Mesothelial cell of epicardium (in vitro differentiated cells): ENCODE data around the gene IL1RAPL1. TPM values are rescaled to one million over a fixed set of nuclear protein-coding genes. Genes with fewer than 3 reads are reported as not detected.

Experiments
- DNase-seq, 2 experiments: peaks; one replicate each; pipeline ENCODE4 v3.0.0; 2021; ENCODE audit warnings: low spot score in 2 of 2; ENCODE audit not compliant: unreplicated experiment in 2 of 2
- H3K27ac Mint-ChIP-seq: 2 replicates; pipeline ENCODE4 v1.8.0; 2021; ENCODE audit warnings: mixed read lengths
- H3K27me3 Mint-ChIP-seq: 2 replicates; pipeline ENCODE4 v1.8.0; 2021; ENCODE audit warnings: low read depth, mixed read lengths
- H3K36me3 Mint-ChIP-seq: 2 replicates; pipeline ENCODE4 v1.8.0; 2021; ENCODE audit warnings: mixed read lengths
- H3K4me1 Mint-ChIP-seq: 2 replicates; pipeline ENCODE4 v1.8.0; 2021; ENCODE audit warnings: mixed read lengths
- H3K4me3 Mint-ChIP-seq: 2 replicates; pipeline ENCODE4 v1.8.0; 2021; ENCODE audit warnings: mild to moderate bottlenecking, moderate library complexity, mixed read lengths
- H3K9me3 Mint-ChIP-seq: 2 replicates; pipeline ENCODE4 v1.8.0; 2021; ENCODE audit warnings: mixed read lengths
- total RNA-seq: library from RNA; stranded (reverse); gene quantifications from 3 replicates; pipeline ENCODE4 v1.2.1, GENCODE V29; 2021
- TF ChIP-seq, protein P1 (sequence below): fragments of 200-600 bp; sonication (generic); IDR thresholded peaks from one replicate; pipeline ENCODE4 v1.5.0; 2021; ENCODE audit warnings: antibody characterized with exemption; ENCODE audit not compliant: unreplicated experiment

IL1RAPL1 gene
- total RNA-seq, 1 donor from 2014 or later: 17.0 TPM

- Mint-ChIP-seq H3K27ac (no peak overlapping the region), H3K4me3 (no peak overlapping the region), H3K36me3 (no peaks in the 10 kb centered on the region), H3K9me3 (no peaks in the 10 kb centered on the region), H3K27me3 (no peaks in the 10 kb centered on the region), H3K4me1 (no peaks in the 10 kb centered on the region)
- TF ChIP-seq, protein P1, sequence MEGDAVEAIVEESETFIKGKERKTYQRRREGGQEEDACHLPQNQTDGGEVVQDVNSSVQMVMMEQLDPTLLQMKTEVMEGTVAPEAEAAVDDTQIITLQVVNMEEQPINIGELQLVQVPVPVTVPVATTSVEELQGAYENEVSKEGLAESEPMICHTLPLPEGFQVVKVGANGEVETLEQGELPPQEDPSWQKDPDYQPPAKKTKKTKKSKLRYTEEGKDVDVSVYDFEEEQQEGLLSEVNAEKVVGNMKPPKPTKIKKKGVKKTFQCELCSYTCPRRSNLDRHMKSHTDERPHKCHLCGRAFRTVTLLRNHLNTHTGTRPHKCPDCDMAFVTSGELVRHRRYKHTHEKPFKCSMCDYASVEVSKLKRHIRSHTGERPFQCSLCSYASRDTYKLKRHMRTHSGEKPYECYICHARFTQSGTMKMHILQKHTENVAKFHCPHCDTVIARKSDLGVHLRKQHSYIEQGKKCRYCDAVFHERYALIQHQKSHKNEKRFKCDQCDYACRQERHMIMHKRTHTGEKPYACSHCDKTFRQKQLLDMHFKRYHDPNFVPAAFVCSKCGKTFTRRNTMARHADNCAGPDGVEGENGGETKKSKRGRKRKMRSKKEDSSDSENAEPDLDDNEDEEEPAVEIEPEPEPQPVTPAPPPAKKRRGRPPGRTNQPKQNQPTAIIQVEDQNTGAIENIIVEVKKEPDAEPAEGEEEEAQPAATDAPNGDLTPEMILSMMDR: no peak
- DNase-seq: no peak
These were observed 1040.6 kb downstream of the IL1RAPL1 start for GRCh38 chrX:29627833-29628232.

- H3K4me1 Mint-ChIP-seq: no peaks in the 10 kb centered on the region
- no peak for DNase-seq
- H3K27ac Mint-ChIP-seq: no peak overlapping the region
- no peaks in the 10 kb centered on the region for H3K36me3 Mint-ChIP-seq
- TF ChIP-seq, protein P1: no peak
- H3K9me3 Mint-ChIP-seq: no peaks in the 10 kb centered on the region
- no peaks in the 10 kb centered on the region for H3K27me3 Mint-ChIP-seq
- no peak overlapping the region for H3K4me3 Mint-ChIP-seq
These were observed 1047.3 kb downstream of the IL1RAPL1 start for GRCh38 chrX:29634516-29634915.

DNA sequence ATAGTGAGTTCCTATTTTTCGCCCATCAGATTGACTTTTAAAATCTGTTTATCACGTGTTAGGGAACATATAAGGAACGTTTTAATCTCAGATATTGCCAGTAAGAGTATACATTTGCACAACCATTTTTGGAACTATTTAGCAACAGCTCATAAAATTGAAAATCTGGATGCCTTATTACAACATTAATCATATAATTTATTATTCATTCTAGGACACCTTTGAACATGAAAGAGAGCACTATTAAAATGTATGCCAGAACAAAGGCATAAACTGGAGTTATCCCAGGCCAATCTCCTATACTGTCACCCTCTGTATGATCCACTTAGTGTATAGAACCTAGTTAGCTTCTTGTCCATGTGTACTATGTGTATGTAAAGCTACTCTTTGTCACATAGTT is 1049.1 kb downstream of the IL1RAPL1 start:
- no peaks in the 10 kb centered on the region for H3K27me3 Mint-ChIP-seq
- H3K27ac Mint-ChIP-seq: no peak overlapping the region
- DNase-seq: no peak
- TF ChIP-seq, protein P1: no peak
- H3K9me3 Mint-ChIP-seq: no peaks in the 10 kb centered on the region
- no peak overlapping the region for H3K4me3 Mint-ChIP-seq
- H3K36me3 Mint-ChIP-seq: no peaks in the 10 kb centered on the region
- no peaks in the 10 kb centered on the region for H3K4me1 Mint-ChIP-seq

DNA sequence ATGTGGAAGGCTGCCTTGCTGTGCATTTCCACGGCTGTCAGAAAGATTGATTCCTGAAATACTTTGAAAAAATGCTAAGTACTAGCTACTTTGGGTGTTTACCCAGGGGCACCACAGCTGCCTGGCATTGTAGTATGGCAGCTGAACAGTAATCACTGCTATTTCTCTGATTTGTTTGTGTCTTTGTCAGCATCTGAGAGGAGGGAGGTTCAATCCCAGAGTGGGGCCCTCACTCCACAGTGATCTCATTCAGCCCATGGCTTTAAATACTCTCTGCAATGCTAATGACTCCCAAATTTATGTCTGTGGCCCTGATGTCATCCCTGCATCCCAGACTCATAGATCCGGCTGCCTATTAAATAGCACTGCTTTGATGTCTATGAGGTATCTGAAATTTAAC is 1052.9 kb downstream of the IL1RAPL1 start:
- Mint-ChIP-seq H3K27me3 (no peaks in the 10 kb centered on the region), H3K4me3 (no peak overlapping the region), H3K9me3 (peaks cover 4% of the 10 kb centered on the region), H3K4me1 (no peaks in the 10 kb centered on the region), H3K27ac (no peak overlapping the region), H3K36me3 (no peaks in the 10 kb centered on the region)
- TF ChIP-seq, protein P1: no peak
- no peak for DNase-seq

- Mint-ChIP-seq H3K4me3 (no peak overlapping the region), H3K27me3 (no peaks in the 10 kb centered on the region), H3K27ac (no peak overlapping the region), H3K36me3 (peaks cover 4% of the 10 kb centered on the region), H3K4me1 (no peaks in the 10 kb centered on the region), H3K9me3 (peaks cover 12% of the 10 kb centered on the region)
- TF ChIP-seq, protein P1: no peak
- no peak for DNase-seq
These were observed 1054.2 kb downstream of the IL1RAPL1 start for GRCh38 chrX:29641461-29641860.

- H3K4me1 Mint-ChIP-seq: no peaks in the 10 kb centered on the region
- H3K4me3 Mint-ChIP-seq: no peak overlapping the region
- H3K27me3 Mint-ChIP-seq: no peaks in the 10 kb centered on the region
- DNase-seq: no peak
- peaks cover 6% of the 10 kb centered on the region for H3K36me3 Mint-ChIP-seq
- peaks cover 16% of the 10 kb centered on the region for H3K9me3 Mint-ChIP-seq
- no peak overlapping the region for H3K27ac Mint-ChIP-seq
- TF ChIP-seq, protein P1: no peak
These were observed 1055.9 kb downstream of the IL1RAPL1 start for GRCh38 chrX:29643181-29643580.
